Measurements from ENCODE around the gene CCDC102A. TPM values are rescaled to one million over a fixed set of nuclear protein-coding genes. Genes with fewer than 3 reads are reported as not detected.

Gene CCDC102A
- total RNA-seq, 2 experiments from 2014 or later, result 8.8 to 9.0 TPM

DNA sequence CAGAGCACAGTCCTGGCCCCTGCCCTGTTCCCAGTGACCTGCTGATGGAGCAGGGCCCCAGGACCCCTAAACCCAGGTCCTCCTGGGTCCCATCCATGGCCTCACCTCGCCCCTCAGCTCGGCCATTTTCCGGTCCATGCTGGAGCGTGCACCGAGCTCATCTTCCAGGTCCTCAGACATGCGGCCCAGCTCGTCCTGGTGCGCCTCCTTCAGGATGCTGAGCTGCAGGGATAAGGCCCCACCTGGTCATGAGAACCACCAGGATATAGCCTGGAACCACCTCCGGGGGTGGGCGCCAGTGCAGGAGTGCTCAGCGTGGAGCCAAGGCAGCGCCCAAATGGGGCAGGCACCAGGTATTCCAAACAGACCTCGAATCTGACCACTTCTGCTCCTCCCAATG is 17.9 kb downstream of the CCDC102A start:
- no peak overlapping the region for H3K4me3 Mint-ChIP-seq
- intact Hi-C loops (cut with DNase I, micrococcal nuclease), result loop anchor here in 1 of 2 experiments (2.0 kb wide), 1 partner anchor 100 kb away; no protein-coding TSS in a partner anchor
- H3K27ac Mint-ChIP-seq, result no peak overlapping the region
- H3K36me3 Mint-ChIP-seq (ENCODE audit: low read depth), result peaks cover 2% of the 10 kb centered on the region
- ChIA-PET POLR2A (interaction anchor here (0.7 to 0.9 kb wide), 2 partner anchors 29 to 42 kb away, joined by 3 to 4 read pairs; no protein-coding TSS in a partner anchor), CTCF (interaction anchor here (0.6 to 4.4 kb wide), 12 partner anchors 10 to 101 kb away, joined by 3 to 45 read pairs (median 8); partner anchors contain the start of genes DOK4 and POLR2C)
- no peaks in the 10 kb centered on the region for H3K9me3 Mint-ChIP-seq (ENCODE audit: low read depth)
- H3K4me1 Mint-ChIP-seq, result peaks cover 4% of the 10 kb centered on the region
- DNase-seq (no peak), ATAC-seq (no peak)
- H3K27me3 Mint-ChIP-seq, result no peaks in the 10 kb centered on the region

- Mint-ChIP-seq H3K27me3 (no peaks in the 10 kb centered on the region), H3K9me3 (ENCODE audit: low read depth) (no peaks in the 10 kb centered on the region), H3K36me3 (ENCODE audit: low read depth) (peaks cover 2% of the 10 kb centered on the region), H3K4me1 (peaks cover 4% of the 10 kb centered on the region), H3K4me3 (no peak overlapping the region), H3K27ac (no peak overlapping the region)
- intact Hi-C loops (cut with DNase I, micrococcal nuclease), result loop anchor here in 1 of 2 experiments (2.0 kb wide), 1 partner anchor 99 kb away; no protein-coding TSS in a partner anchor
- CTCF ChIA-PET, result interaction anchor here (0.6 to 4.4 kb wide), 9 partner anchors 10 to 137 kb away, joined by 3 to 45 read pairs (median 5); partner anchors contain the start of gene POLR2C
- DNase-seq (no peak), ATAC-seq (no peak)
- POLR2A ChIA-PET, result no interaction called here
These were observed 18.7 kb downstream of the CCDC102A start for GRCh38 chr16:57517397-57518367.

DNA sequence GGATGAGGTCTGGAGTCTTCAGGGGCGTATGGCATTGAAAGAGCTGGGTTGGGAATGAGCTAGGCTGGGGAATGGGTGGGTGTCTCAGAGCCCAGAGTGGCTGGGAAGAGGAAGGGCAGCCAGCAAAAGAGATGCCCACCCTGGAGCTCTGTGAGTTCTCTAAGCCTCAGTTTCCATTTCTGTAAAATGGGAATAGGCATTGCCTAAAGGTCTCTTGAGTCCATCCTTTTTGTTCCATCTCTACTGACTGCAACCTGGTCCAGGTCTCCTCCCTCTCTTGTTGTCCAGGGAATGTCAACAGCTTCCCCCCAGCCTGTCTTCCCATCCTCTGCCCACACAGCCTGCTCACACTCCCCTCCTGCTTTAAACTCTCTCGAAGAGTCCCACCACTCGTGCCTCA is 19.6 kb downstream of the CCDC102A start:
- DNase-seq (no peak), ATAC-seq (no peak)
- ChIA-PET POLR2A (no interaction called here), CTCF (interaction anchor here (0.6 to 4.4 kb wide), 5 partner anchors 13 to 195 kb away, joined by 3 to 43 read pairs (median 3); partner anchors contain the start of gene POLR2C)
- no peak overlapping the region for H3K27ac Mint-ChIP-seq
- H3K36me3 Mint-ChIP-seq (ENCODE audit: low read depth), result peaks cover 2% of the 10 kb centered on the region
- H3K4me1 Mint-ChIP-seq, result peaks cover 4% of the 10 kb centered on the region
- H3K4me3 Mint-ChIP-seq, result no peak overlapping the region
- no peaks in the 10 kb centered on the region for H3K27me3 Mint-ChIP-seq
- no peaks in the 10 kb centered on the region for H3K9me3 Mint-ChIP-seq (ENCODE audit: low read depth)
- intact Hi-C loops (cut with DNase I, micrococcal nuclease), result no loop called here

DNA sequence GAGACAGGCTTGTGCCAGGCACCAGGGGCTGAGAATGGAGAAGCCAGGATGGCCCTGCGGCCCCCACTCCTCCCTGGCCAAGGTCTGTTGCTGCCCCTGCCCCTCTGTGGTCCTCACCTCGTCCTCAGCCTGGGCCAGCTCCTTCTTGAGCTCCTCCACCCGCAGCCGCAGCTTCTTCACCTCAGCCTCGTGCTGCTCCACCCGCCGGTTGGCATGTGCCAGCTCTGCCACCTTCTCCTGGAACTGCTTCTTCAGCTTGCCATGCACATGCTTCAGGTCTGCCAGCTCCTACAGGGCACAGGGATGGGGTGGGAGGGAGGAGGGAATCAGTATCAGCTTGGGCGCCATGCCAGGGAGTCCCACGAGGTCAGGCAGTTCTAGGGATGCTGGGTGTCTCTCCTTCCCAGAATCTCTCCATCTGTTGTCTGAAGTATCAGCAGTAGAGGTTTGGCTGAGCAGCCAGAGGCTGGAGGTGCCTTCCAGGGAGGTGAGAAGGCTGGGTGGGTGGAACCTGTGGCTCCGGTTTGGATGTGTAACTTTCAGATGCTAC is 20.1 kb downstream of the CCDC102A start:
- H3K27me3 Mint-ChIP-seq, result no peaks in the 10 kb centered on the region
- intact Hi-C loops (cut with DNase I, micrococcal nuclease), result no loop called here
- CTCF ChIA-PET, result interaction anchor here (0.6 to 4.4 kb wide), 2 partner anchors 12 to 99 kb away, joined by 5 to 43 read pairs; no protein-coding TSS in a partner anchor
- DNase-seq (no peak), ATAC-seq (no peak)
- no peaks in the 10 kb centered on the region for H3K9me3 Mint-ChIP-seq (ENCODE audit: low read depth)
- H3K4me1 Mint-ChIP-seq, result peaks cover 4% of the 10 kb centered on the region
- no peak overlapping the region for H3K4me3 Mint-ChIP-seq
- H3K36me3 Mint-ChIP-seq (ENCODE audit: low read depth), result peaks cover 2% of the 10 kb centered on the region
- no peak overlapping the region for H3K27ac Mint-ChIP-seq
- POLR2A ChIA-PET, result no interaction called here

GRCh38 chr16:57514791-57515600 is 21.4 kb downstream of the CCDC102A start:
- POLR2A ChIA-PET, result no interaction called here
- Mint-ChIP-seq H3K27ac (no peak overlapping the region), H3K27me3 (no peaks in the 10 kb centered on the region), H3K4me3 (no peak overlapping the region), H3K4me1 (peaks cover under 1% of the 10 kb centered on the region), H3K9me3 (ENCODE audit: low read depth) (no peaks in the 10 kb centered on the region), H3K36me3 (ENCODE audit: low read depth) (peaks cover 2% of the 10 kb centered on the region)
- intact Hi-C loops (cut with DNase I, micrococcal nuclease), result no loop called here
- ATAC-seq, result no peak
- CTCF ChIA-PET, result interaction anchor here (0.6 kb wide), 1 partner anchor 110 kb away, joined by 5 read pairs; the partner anchor contains the start of gene CCL17
- no peak for DNase-seq

- intact Hi-C loops (cut with DNase I, micrococcal nuclease), result no loop called here
- no peaks in the 10 kb centered on the region for H3K27me3 Mint-ChIP-seq
- CTCF ChIA-PET, result interaction anchor here (0.6 to 0.7 kb wide), 2 partner anchors 95 to 109 kb away, joined by 3 to 5 read pairs; partner anchors contain the start of gene CCL17
- no peak for ATAC-seq
- no peaks in the 10 kb centered on the region for H3K4me1 Mint-ChIP-seq
- H3K27ac Mint-ChIP-seq, result no peak overlapping the region
- POLR2A ChIA-PET, result no interaction called here
- H3K9me3 Mint-ChIP-seq (ENCODE audit: low read depth), result no peaks in the 10 kb centered on the region
- H3K4me3 Mint-ChIP-seq, result no peak overlapping the region
- peaks cover 2% of the 10 kb centered on the region for H3K36me3 Mint-ChIP-seq (ENCODE audit: low read depth)
- no peak for DNase-seq
These were observed 22.0 kb downstream of the CCDC102A start for GRCh38 chr16:57514371-57514770.

GRCh38 chr16:57513371-57514102 is 22.8 kb downstream of the CCDC102A start:
- POLR2A ChIA-PET, result no interaction called here
- H3K4me3 Mint-ChIP-seq, result no peak overlapping the region
- ATAC-seq (no peak), DNase-seq (no peak)
- no peaks in the 10 kb centered on the region for H3K4me1 Mint-ChIP-seq
- H3K27me3 Mint-ChIP-seq, result no peaks in the 10 kb centered on the region
- no peaks in the 10 kb centered on the region for H3K9me3 Mint-ChIP-seq (ENCODE audit: low read depth)
- peaks cover 2% of the 10 kb centered on the region for H3K36me3 Mint-ChIP-seq (ENCODE audit: low read depth)
- CTCF ChIA-PET, result interaction anchor here (0.6 to 1.9 kb wide), 4 partner anchors 10 to 94 kb away, joined by 3 to 6 read pairs (median 3); partner anchors contain the start of gene POLR2C
- intact Hi-C loops (cut with DNase I, micrococcal nuclease), result no loop called here
- no peak overlapping the region for H3K27ac Mint-ChIP-seq

DNA sequence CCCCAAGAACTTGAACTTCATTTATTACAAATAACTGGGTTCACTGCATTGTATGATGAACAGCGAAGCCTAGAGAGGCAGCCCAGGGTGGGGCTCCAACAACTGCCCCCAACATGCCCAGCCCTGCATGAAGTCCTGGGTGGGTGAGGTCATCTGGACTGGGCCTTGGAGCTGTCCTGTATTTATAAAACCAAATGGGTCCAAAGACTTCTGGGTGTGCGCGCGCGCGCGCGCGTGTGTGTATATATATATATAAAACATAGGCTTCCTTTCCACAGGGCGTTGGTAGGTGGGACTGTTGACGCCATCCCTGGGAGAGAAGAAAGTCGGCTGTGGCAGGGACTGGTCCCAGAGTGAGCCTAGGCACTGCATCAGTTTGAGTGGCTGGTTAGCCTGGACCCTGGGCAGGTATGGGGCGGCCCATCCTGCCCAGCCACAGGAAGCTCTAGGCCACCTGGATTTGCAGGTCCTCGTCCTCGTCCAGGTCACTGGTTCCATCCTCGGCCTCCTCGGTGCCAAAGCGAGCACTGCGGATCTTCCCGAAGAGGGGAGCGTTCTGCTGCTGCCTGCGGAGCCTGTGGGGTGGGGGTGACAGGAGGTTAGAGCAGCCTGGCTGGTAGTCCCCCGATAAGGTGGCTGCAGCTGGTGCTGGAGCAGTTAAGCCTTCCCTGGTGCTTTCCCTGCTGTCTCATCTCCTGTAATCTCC is 23.9 kb downstream of the CCDC102A start:
- H3K36me3 Mint-ChIP-seq (ENCODE audit: low read depth), result no peaks in the 10 kb centered on the region
- ChIA-PET CTCF (interaction anchor here (1.3 to 1.9 kb wide), 2 partner anchors 16 to 50 kb away, joined by 3 to 6 read pairs; partner anchors contain the start of gene POLR2C), POLR2A (no interaction called here)
- no peaks in the 10 kb centered on the region for H3K4me1 Mint-ChIP-seq
- H3K4me3 Mint-ChIP-seq, result no peak overlapping the region
- H3K27me3 Mint-ChIP-seq, result no peaks in the 10 kb centered on the region
- no peak for DNase-seq
- no peak for ATAC-seq
- no peaks in the 10 kb centered on the region for H3K9me3 Mint-ChIP-seq (ENCODE audit: low read depth)
- intact Hi-C loops (cut with DNase I, micrococcal nuclease), result no loop called here
- no peak overlapping the region for H3K27ac Mint-ChIP-seq

DNA sequence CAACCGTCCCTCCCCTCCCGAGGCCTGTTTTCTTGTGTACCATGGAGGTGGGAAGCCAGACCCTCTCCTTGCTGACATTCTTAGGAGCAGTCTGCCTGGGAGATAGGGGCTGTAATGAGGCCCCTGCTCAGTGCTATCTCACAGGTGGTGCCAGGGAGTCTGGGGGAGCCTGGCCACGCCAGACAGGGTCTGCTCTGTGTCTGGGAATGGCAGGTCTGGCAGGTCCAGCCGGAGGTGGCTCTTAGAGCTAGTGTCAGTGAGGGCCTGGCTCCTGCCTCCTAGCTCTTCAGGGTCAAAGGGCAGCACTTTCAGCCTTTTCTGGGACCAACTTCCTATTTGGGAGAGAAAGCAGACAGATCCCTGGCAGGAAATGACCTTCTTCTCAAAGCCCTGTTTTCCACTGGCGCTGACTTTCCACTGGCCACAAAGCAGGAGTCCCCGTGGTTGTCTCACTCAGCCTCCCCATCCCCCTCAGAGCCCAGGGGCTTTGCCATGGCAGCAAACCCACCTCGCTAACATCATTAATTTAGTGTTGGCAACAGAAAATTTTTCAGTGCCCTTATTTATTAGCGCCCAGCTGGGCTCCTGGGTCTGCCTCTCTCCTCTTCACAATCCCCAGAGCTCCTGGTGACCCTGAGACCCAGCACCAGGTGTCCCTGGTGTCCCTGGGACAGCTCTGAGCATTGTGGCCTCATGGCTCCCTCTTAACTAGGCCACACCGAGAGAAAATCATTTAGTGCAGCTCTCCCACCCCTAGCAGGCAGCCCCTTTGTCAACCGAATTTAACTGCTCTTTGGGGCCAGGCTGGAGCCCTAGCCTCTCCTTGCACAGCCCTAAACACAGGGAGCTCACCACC is 26.1 kb downstream of the CCDC102A start:
- no peaks in the 10 kb centered on the region for H3K9me3 Mint-ChIP-seq (ENCODE audit: low read depth)
- intact Hi-C loops (cut with DNase I, micrococcal nuclease), result no loop called here
- no peak overlapping the region for H3K4me3 Mint-ChIP-seq
- no peaks in the 10 kb centered on the region for H3K4me1 Mint-ChIP-seq
- ATAC-seq, result no peak
- ChIA-PET POLR2A (no interaction called here), CTCF (no interaction called here)
- DNase-seq, result no peak
- H3K27ac Mint-ChIP-seq, result no peak overlapping the region
- H3K27me3 Mint-ChIP-seq, result no peaks in the 10 kb centered on the region
- H3K36me3 Mint-ChIP-seq (ENCODE audit: low read depth), result no peaks in the 10 kb centered on the region
